ENCODE measurements around the gene PDE4A. TPM values are rescaled to one million over a fixed set of nuclear protein-coding genes. Genes with fewer than 3 reads are reported as not detected.
"Not testable (repeated sequence)": the region's sequence is repeated elsewhere in the genome, so short reads cannot be mapped to it uniquely, and the experiment has no call there.

Gene PDE4A
- total RNA-seq, 1 experiment from 2014 or later = 5.5 TPM

GRCh38 chr19:10398819-10399218 is 21.5 kb upstream of the PDE4A start:
- no peak for DNase-seq
- Histone ChIP-seq H3K4me3 (no peak overlapping the region), H3K9me3 (no peaks in the 10 kb centered on the region), H3K36me3 (peaks cover 64% of the 10 kb centered on the region), H3K27me3 (no peaks in the 10 kb centered on the region)

- not testable (repeated sequence) for DNase-seq, H3K4me3 ChIP-seq, H3K9me3 ChIP-seq, H3K27me3 ChIP-seq
- peaks cover 59% of the 10 kb centered on the region for H3K36me3 ChIP-seq
Observed at GRCh38 chr19:10399340-10399739, 21.0 kb upstream of the PDE4A start.

GRCh38 chr19:10399878-10400277 is 20.5 kb upstream of the PDE4A start:
- no peak for DNase-seq
- no peak overlapping the region for H3K4me3 ChIP-seq
- H3K36me3 ChIP-seq = peaks cover 54% of the 10 kb centered on the region
- no peaks in the 10 kb centered on the region for H3K9me3 ChIP-seq
- no peaks in the 10 kb centered on the region for H3K27me3 ChIP-seq

GRCh38 chr19:10402441-10403038 is 17.8 kb upstream of the PDE4A start:
- peaks cover 8% of the 10 kb centered on the region for H3K27me3 ChIP-seq
- H3K9me3 ChIP-seq = no peaks in the 10 kb centered on the region
- H3K4me3 ChIP-seq = peak overlapping the region; percentile 96
- H3K36me3 ChIP-seq = peaks cover 34% of the 10 kb centered on the region
- DNase-seq = peak; percentile 80

- DNase-seq = peak; percentile 98
- Histone ChIP-seq H3K27me3 (peaks cover 8% of the 10 kb centered on the region), H3K4me3 (peak within 1 kb of the TSS; percentile 96), H3K9me3 (no peaks in the 10 kb centered on the region), H3K36me3 (peaks cover 26% of the 10 kb centered on the region)
Observed at GRCh38 chr19:10403137-10404021, 17.0 kb upstream of the PDE4A start, which contains the start of gene CDC37. Gene CDC37 (minus strand): TSS chr19:10403542. CDS start chr19:10403479, 63 bp downstream.

GRCh38 chr19:10404888-10405820 is 15.2 kb upstream of the PDE4A start:
- Histone ChIP-seq H3K36me3 (peaks cover 15% of the 10 kb centered on the region), H3K9me3 (no peaks in the 10 kb centered on the region), H3K4me3 (peak overlapping the region; percentile 96; the same call in 1 of the 2 replicates), H3K27me3 (peaks cover 8% of the 10 kb centered on the region)
- no peak for DNase-seq

- Histone ChIP-seq H3K36me3 (peaks cover 6% of the 10 kb centered on the region), H3K9me3 (no peaks in the 10 kb centered on the region), H3K27me3 (peaks cover 8% of the 10 kb centered on the region), H3K4me3 (no peak overlapping the region)
- DNase-seq = no peak
Observed at GRCh38 chr19:10406191-10406590, 14.1 kb upstream of the PDE4A start.

GRCh38 chr19:10407096-10407495 is 13.2 kb upstream of the PDE4A start:
- H3K27me3 ChIP-seq = peaks cover 8% of the 10 kb centered on the region
- no peaks in the 10 kb centered on the region; the same call in 1 of the 2 replicates for H3K36me3 ChIP-seq
- DNase-seq = no peak
- no peak overlapping the region for H3K4me3 ChIP-seq
- no peaks in the 10 kb centered on the region for H3K9me3 ChIP-seq

GRCh38 chr19:10408511-10409283 is 11.6 kb upstream of the PDE4A start:
- Histone ChIP-seq H3K4me3 (no peak overlapping the region), H3K9me3 (no peaks in the 10 kb centered on the region), H3K36me3 (no peaks in the 10 kb centered on the region), H3K27me3 (peaks cover 8% of the 10 kb centered on the region)
- peak; percentile 39 for DNase-seq

- H3K9me3 ChIP-seq = peaks cover 10% of the 10 kb centered on the region
- H3K4me3 ChIP-seq, DNase-seq, H3K27me3 ChIP-seq, H3K36me3 ChIP-seq: not testable (repeated sequence)
Observed at GRCh38 chr19:10411224-10411623, 9.1 kb upstream of the PDE4A start.

- no peak for DNase-seq
- no peak overlapping the region for H3K4me3 ChIP-seq
- H3K9me3 ChIP-seq = peaks cover 10% of the 10 kb centered on the region
- peaks cover 5% of the 10 kb centered on the region; the same call in 1 of the 2 replicates for H3K27me3 ChIP-seq
- no peaks in the 10 kb centered on the region for H3K36me3 ChIP-seq
Observed at GRCh38 chr19:10412257-10412977, 7.9 kb upstream of the PDE4A start.

GRCh38 chr19:10416083-10416379 is 4.3 kb upstream of the PDE4A start:
- no peak for DNase-seq
- Histone ChIP-seq H3K4me3 (peak overlapping the region; percentile 55), H3K27me3 (peaks cover 35% of the 10 kb centered on the region), H3K36me3 (no peaks in the 10 kb centered on the region), H3K9me3 (peaks cover 10% of the 10 kb centered on the region)

- DNase-seq = peak; percentile 89
- no peaks in the 10 kb centered on the region for H3K36me3 ChIP-seq
- peaks cover 41% of the 10 kb centered on the region for H3K27me3 ChIP-seq
- peaks cover 10% of the 10 kb centered on the region for H3K9me3 ChIP-seq
- H3K4me3 ChIP-seq = peak overlapping the region; percentile 55
Observed at GRCh38 chr19:10416380-10417257, 3.7 kb upstream of the PDE4A start.

GRCh38 chr19:10417541-10418234 is 2.6 kb upstream of the PDE4A start:
- Histone ChIP-seq H3K9me3 (peaks cover 10% of the 10 kb centered on the region), H3K36me3 (no peaks in the 10 kb centered on the region), H3K27me3 (peaks cover 46% of the 10 kb centered on the region), H3K4me3 (no peak overlapping the region)
- DNase-seq = no peak
